ENCODE data around the gene ZNF407.

DNA sequence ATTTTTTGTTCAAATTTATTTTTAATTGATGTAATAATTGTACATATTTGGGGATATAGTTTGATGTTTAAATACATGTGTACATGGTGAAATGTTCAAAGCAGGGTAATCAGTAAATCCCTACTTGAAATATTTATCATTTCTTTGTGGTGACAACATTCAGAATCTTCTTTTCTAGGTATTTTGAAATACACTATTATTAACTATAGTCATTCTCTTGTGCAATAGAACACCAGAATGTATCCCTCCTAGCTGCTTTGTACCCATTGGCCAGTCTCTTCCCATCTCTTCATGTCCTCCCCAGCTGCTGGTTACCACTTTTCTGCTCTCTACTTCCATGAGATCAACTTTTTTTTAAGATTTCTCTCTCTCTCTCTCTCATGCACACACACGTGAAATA is 126.5 kb downstream of the ZNF407 start:
- TF ChIP-seq, protein P1, sequence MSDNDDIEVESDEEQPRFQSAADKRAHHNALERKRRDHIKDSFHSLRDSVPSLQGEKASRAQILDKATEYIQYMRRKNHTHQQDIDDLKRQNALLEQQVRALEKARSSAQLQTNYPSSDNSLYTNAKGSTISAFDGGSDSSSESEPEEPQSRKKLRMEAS (IDR thresholded peaks at IDR 0.05) = no peak
- TF ChIP-seq TAF1 (IDR thresholded peaks at IDR 0.05; ENCODE audit: low read depth) (no peak), TEAD4 (IDR thresholded peaks at IDR 0.05) (no peak), CEBPB (IDR thresholded peaks at IDR 0.05) (no peak), NFIC (IDR thresholded peaks at IDR 0.05) (no peak)
- TF ChIP-seq, protein P2, sequence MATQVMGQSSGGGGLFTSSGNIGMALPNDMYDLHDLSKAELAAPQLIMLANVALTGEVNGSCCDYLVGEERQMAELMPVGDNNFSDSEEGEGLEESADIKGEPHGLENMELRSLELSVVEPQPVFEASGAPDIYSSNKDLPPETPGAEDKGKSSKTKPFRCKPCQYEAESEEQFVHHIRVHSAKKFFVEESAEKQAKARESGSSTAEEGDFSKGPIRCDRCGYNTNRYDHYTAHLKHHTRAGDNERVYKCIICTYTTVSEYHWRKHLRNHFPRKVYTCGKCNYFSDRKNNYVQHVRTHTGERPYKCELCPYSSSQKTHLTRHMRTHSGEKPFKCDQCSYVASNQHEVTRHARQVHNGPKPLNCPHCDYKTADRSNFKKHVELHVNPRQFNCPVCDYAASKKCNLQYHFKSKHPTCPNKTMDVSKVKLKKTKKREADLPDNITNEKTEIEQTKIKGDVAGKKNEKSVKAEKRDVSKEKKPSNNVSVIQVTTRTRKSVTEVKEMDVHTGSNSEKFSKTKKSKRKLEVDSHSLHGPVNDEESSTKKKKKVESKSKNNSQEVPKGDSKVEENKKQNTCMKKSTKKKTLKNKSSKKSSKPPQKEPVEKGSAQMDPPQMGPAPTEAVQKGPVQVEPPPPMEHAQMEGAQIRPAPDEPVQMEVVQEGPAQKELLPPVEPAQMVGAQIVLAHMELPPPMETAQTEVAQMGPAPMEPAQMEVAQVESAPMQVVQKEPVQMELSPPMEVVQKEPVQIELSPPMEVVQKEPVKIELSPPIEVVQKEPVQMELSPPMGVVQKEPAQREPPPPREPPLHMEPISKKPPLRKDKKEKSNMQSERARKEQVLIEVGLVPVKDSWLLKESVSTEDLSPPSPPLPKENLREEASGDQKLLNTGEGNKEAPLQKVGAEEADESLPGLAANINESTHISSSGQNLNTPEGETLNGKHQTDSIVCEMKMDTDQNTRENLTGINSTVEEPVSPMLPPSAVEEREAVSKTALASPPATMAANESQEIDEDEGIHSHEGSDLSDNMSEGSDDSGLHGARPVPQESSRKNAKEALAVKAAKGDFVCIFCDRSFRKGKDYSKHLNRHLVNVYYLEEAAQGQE (IDR thresholded peaks at IDR 0.05; ENCODE audit: low read depth) = no peak

Measured in Ishikawa (cell line).